Neuronal stem cell (in vitro differentiated cells): ENCODE data around the gene ANXA6.

Experiments
- DNase-seq: peaks from one replicate; pipeline ENCODE4 v3.0.0-alpha.2; 2013; ENCODE audit warnings: low spot score
- H2AFZ ChIP-seq: one replicate; pipeline ENCODE4 v1.6.1; 2013; ENCODE audit warnings: mild to moderate bottlenecking, low read length, inconsistent platforms
- H2AK5ac ChIP-seq: 2 replicates; pipeline ENCODE4 v1.6.1; 2013; ENCODE audit warnings: low read depth, mild to moderate bottlenecking, inconsistent platforms, low read length, moderate library complexity, mixed read lengths
- H2BK120ac ChIP-seq: 2 replicates; pipeline ENCODE4 v1.6.1; 2013; ENCODE audit warnings: low read depth, mild to moderate bottlenecking, inconsistent platforms, low read length, moderate library complexity, mixed read lengths
- H2BK12ac ChIP-seq: one replicate; pipeline ENCODE4 v1.6.1; 2013; ENCODE audit warnings: low read length, inconsistent platforms
- H2BK15ac ChIP-seq: 2 replicates; pipeline ENCODE4 v1.6.1; 2013; ENCODE audit warnings: mild to moderate bottlenecking, low read length, inconsistent platforms, mixed read lengths
- H2BK5ac ChIP-seq: one replicate; pipeline ENCODE4 v1.6.1; 2013; ENCODE audit warnings: inconsistent platforms, mild to moderate bottlenecking, low read length, moderate library complexity
- H3K14ac ChIP-seq: one replicate; pipeline ENCODE4 v1.6.1; 2013; ENCODE audit warnings: low read length, inconsistent platforms
- H3K18ac ChIP-seq: 2 replicates; pipeline ENCODE4 v1.6.1; 2013; ENCODE audit warnings: low read length, inconsistent platforms
- H3K23ac ChIP-seq: 2 replicates; pipeline ENCODE4 v1.6.1; 2013; ENCODE audit warnings: low read depth, mild to moderate bottlenecking, mixed read lengths, low read length, inconsistent platforms; ENCODE audit not compliant: poor library complexity
- H3K27ac ChIP-seq: replicated peaks from 3 replicates; pipeline ENCODE4 v1.5.1; 2013; ENCODE audit warnings: low read length, inconsistent platforms
- H3K27me3 ChIP-seq, 3 experiments: 2 replicates each; pipeline ENCODE4 v1.6.1; 2013; ENCODE audit warnings: low read length in 3 of 3, mild to moderate bottlenecking in 2 of 3, inconsistent platforms in 1 of 3, low read depth in 1 of 3, mixed read lengths in 1 of 3, moderate library complexity in 1 of 3; ENCODE audit not compliant: control insufficient read depth in 3 of 3, insufficient read depth in 3 of 3
- H3K36me3 ChIP-seq, 2 donors: replicated peaks in 1 of 2; 2 replicates each; pipeline ENCODE4 v1.6.1; 2013; ENCODE audit warnings: low read length in 2 of 2; ENCODE audit not compliant: control insufficient read depth in 2 of 2, insufficient read depth in 2 of 2
- H3K4ac ChIP-seq: 2 replicates; pipeline ENCODE4 v1.6.1; 2013; ENCODE audit warnings: inconsistent platforms, mild to moderate bottlenecking, low read length, moderate library complexity
- H3K4me1 ChIP-seq, 2 donors: 1 replicate in 1 of 2; 2 replicates in 1 of 2; pipeline ENCODE4 v1.6.1; 2013; ENCODE audit warnings: low read length in 2 of 2, low read depth in 1 of 2; ENCODE audit not compliant: control insufficient read depth in 2 of 2, insufficient read depth in 1 of 2
- H3K4me2 ChIP-seq: one replicate; pipeline ENCODE4 v1.6.1; 2013; ENCODE audit warnings: mild to moderate bottlenecking, low read length, inconsistent platforms; ENCODE audit not compliant: insufficient read depth, poor library complexity, severe bottlenecking
- H3K4me3 ChIP-seq, 2 donors: 2 replicates each; pipeline ENCODE4 v1.5.1; 2013; ENCODE audit warnings: low read length in 2 of 2, mild to moderate bottlenecking in 2 of 2, inconsistent platforms in 1 of 2, moderate library complexity in 1 of 2
- H3K79me1 ChIP-seq: one replicate; pipeline ENCODE4 v1.6.1; 2013; ENCODE audit warnings: low read depth, mild to moderate bottlenecking, inconsistent platforms, low read length, moderate library complexity
- H3K9ac ChIP-seq: one replicate; pipeline ENCODE4 v1.6.1; 2013; ENCODE audit warnings: mild to moderate bottlenecking, low read depth, low read length, inconsistent platforms; ENCODE audit not compliant: poor library complexity
- H3K9me3 ChIP-seq, 2 donors: replicated peaks in 1 of 2; 2 replicates each; pipeline versions ENCODE3 to v1.6.1; 2013; ENCODE audit warnings: low read length in 2 of 2, mild to moderate bottlenecking in 2 of 2, inconsistent platforms in 1 of 2, low read depth in 1 of 2, mixed read lengths in 1 of 2, moderate library complexity in 1 of 2; ENCODE audit not compliant: control insufficient read depth in 2 of 2, insufficient read depth in 1 of 2
- H4K8ac ChIP-seq: one replicate; pipeline ENCODE4 v1.6.1; 2013; ENCODE audit warnings: low read depth, mild to moderate bottlenecking, inconsistent platforms, low read length, moderate library complexity
- H4K91ac ChIP-seq: one replicate; pipeline ENCODE4 v1.6.1; 2013; ENCODE audit warnings: low read length, low read depth, mild to moderate bottlenecking, inconsistent platforms; ENCODE audit not compliant: poor library complexity
- WGBS, 2 donors: extraction: QIAGEN DNeasy Blood & Tissue Kit; methylation state at CpG; one replicate each; pipeline ENCODE4 v1.1.7; 2013; ENCODE audit warnings: missing lambda C conversion rate in 2 of 2, mixed read lengths in 1 of 2; ENCODE audit not compliant: insufficient read length in 2 of 2, insufficient replicate concordance in 1 of 2; ENCODE audit errors: extremely low coverage in 2 of 2; 5-methylcytosine and 5-hydroxymethylcytosine counted together

ANXA6 gene

GRCh38 chr5:151189151-151189550, 31.6 kb upstream of the ANXA6 start:
- WGBS, 2 donors = no CpG with 5 or more reads among the region's 2 CpGs
- H3K4me3 ChIP-seq = no peak overlapping the region
- no peak overlapping the region for H2BK5ac ChIP-seq

GRCh38 chr5:151186538-151186937, 29.0 kb upstream of the ANXA6 start:
- H3K4me3 ChIP-seq = no peak overlapping the region
- WGBS, 2 donors = no CpG with 5 or more reads among the region's 4 CpGs
- DNase-seq = no peak

More at GRCh38 chr5:151189151-151189550, 31.6 kb upstream of the ANXA6 start:
- H2AFZ ChIP-seq = no peak overlapping the region
- H4K91ac ChIP-seq = no peak overlapping the region
- H2BK15ac ChIP-seq = no peak overlapping the region
- peaks cover 0 to 9% (median 0%) of the 10 kb centered on the region in 3 experiments for H3K27me3 ChIP-seq
- no peak overlapping the region for H3K23ac ChIP-seq
- H3K4me2 ChIP-seq = no peak overlapping the region
- no peak overlapping the region for H2BK120ac ChIP-seq
- H3K27ac ChIP-seq = no peak overlapping the region
- H3K9ac ChIP-seq = no peak overlapping the region
- H3K9me3 ChIP-seq = no peaks in the 10 kb centered on the region
- no peak overlapping the region for H3K18ac ChIP-seq
- H3K14ac ChIP-seq = no peak overlapping the region
- H4K8ac ChIP-seq = no peak overlapping the region
- H3K36me3 ChIP-seq = no peaks in the 10 kb centered on the region
- no peak overlapping the region for H2BK12ac ChIP-seq
- no peak overlapping the region for H2AK5ac ChIP-seq
- DNase-seq = no peak
- H3K4ac ChIP-seq = no peak overlapping the region
- H3K4me1 ChIP-seq = peaks cover 0 to 1% of the 10 kb centered on the region in 2 donors
- H3K79me1 ChIP-seq = no peaks in the 10 kb centered on the region

GRCh38 chr5:151186052-151186451, 28.5 kb upstream of the ANXA6 start:
- no peak overlapping the region for H3K27ac ChIP-seq
- no CpG with 5 or more reads among the region's 5 CpGs for WGBS, 2 donors
- no peaks in the 10 kb centered on the region for H3K79me1 ChIP-seq
- peaks cover 0 to 1% of the 10 kb centered on the region in 2 donors for H3K4me1 ChIP-seq
- H4K91ac ChIP-seq = no peak overlapping the region
- H3K18ac ChIP-seq = no peak overlapping the region
- no peak overlapping the region for H3K4ac ChIP-seq
- no peak overlapping the region for H2BK5ac ChIP-seq
- no peak overlapping the region for H3K9ac ChIP-seq
- H2BK120ac ChIP-seq = no peak overlapping the region
- no peak overlapping the region for H2BK12ac ChIP-seq
- H3K4me3 ChIP-seq = no peak overlapping the region
- H3K9me3 ChIP-seq = no peaks in the 10 kb centered on the region
- no peak for DNase-seq
- no peak overlapping the region for H3K14ac ChIP-seq
- no peak overlapping the region for H2AK5ac ChIP-seq
- H2AFZ ChIP-seq = no peak overlapping the region
- no peak overlapping the region for H2BK15ac ChIP-seq
- no peak overlapping the region for H4K8ac ChIP-seq
- H3K36me3 ChIP-seq = no peaks in the 10 kb centered on the region
- no peak overlapping the region for H3K4me2 ChIP-seq
- H3K23ac ChIP-seq = no peak overlapping the region
- peaks cover 0 to 23% (median 0%) of the 10 kb centered on the region in 3 experiments for H3K27me3 ChIP-seq

More at GRCh38 chr5:151186538-151186937, 29.0 kb upstream of the ANXA6 start:
- H2BK120ac ChIP-seq = no peak overlapping the region
- no peak overlapping the region for H2BK15ac ChIP-seq
- no peak overlapping the region for H4K8ac ChIP-seq
- no peak overlapping the region for H2AFZ ChIP-seq
- no peak overlapping the region for H2BK12ac ChIP-seq
- H3K23ac ChIP-seq = no peak overlapping the region
- H3K18ac ChIP-seq = no peak overlapping the region
- H2BK5ac ChIP-seq = no peak overlapping the region
- no peak overlapping the region for H3K4me2 ChIP-seq
- H3K9ac ChIP-seq = no peak overlapping the region
- no peaks in the 10 kb centered on the region for H3K79me1 ChIP-seq
- H3K9me3 ChIP-seq = no peaks in the 10 kb centered on the region
- H3K4me1 ChIP-seq = peaks cover 0 to 1% of the 10 kb centered on the region in 2 donors
- H3K36me3 ChIP-seq = no peaks in the 10 kb centered on the region
- no peak overlapping the region for H3K4ac ChIP-seq
- no peak overlapping the region for H3K27ac ChIP-seq
- peaks cover 0 to 23% (median 0%) of the 10 kb centered on the region in 3 experiments for H3K27me3 ChIP-seq
- H4K91ac ChIP-seq = no peak overlapping the region
- H3K14ac ChIP-seq = no peak overlapping the region
- no peak overlapping the region for H2AK5ac ChIP-seq

- H3K36me3 ChIP-seq = no peaks in the 10 kb centered on the region
Observed at GRCh38 chr5:151184316-151185042, 26.9 kb upstream of the ANXA6 start.

More at GRCh38 chr5:151184316-151185042, 26.9 kb upstream of the ANXA6 start:
- Histone ChIP-seq H2BK120ac (no peak overlapping the region), H3K18ac (no peak overlapping the region), H3K27me3 (peaks cover 0 to 26% (median 0%) of the 10 kb centered on the region in 3 experiments), H3K4me1 (peaks cover 0 to 1% of the 10 kb centered on the region in 2 donors), H3K4ac (no peak overlapping the region), H3K23ac (no peak overlapping the region), H3K9ac (no peak overlapping the region), H2BK12ac (no peak overlapping the region), H4K8ac (no peak overlapping the region), H2BK15ac (no peak overlapping the region), H3K14ac (no peak overlapping the region), H3K79me1 (no peaks in the 10 kb centered on the region), H3K27ac (no peak overlapping the region), H2BK5ac (no peak overlapping the region), H3K4me2 (no peak overlapping the region), H3K9me3 (no peaks in the 10 kb centered on the region), H4K91ac (no peak overlapping the region), H2AK5ac (no peak overlapping the region), H3K4me3 (no peak overlapping the region), H2AFZ (no peak overlapping the region)
- DNase-seq = no peak
- no CpG with 5 or more reads among the region's 10 CpGs for WGBS, 2 donors
